ENCODE measurements around the gene BORCS5. TPM values are rescaled to one million over a fixed set of nuclear protein-coding genes. Genes with fewer than 3 reads are reported as not detected.

The BORCS5 gene
- total RNA-seq, 4 donors from 2014 or later: 8.3 to 22.7 (median 15.3) TPM

DNA sequence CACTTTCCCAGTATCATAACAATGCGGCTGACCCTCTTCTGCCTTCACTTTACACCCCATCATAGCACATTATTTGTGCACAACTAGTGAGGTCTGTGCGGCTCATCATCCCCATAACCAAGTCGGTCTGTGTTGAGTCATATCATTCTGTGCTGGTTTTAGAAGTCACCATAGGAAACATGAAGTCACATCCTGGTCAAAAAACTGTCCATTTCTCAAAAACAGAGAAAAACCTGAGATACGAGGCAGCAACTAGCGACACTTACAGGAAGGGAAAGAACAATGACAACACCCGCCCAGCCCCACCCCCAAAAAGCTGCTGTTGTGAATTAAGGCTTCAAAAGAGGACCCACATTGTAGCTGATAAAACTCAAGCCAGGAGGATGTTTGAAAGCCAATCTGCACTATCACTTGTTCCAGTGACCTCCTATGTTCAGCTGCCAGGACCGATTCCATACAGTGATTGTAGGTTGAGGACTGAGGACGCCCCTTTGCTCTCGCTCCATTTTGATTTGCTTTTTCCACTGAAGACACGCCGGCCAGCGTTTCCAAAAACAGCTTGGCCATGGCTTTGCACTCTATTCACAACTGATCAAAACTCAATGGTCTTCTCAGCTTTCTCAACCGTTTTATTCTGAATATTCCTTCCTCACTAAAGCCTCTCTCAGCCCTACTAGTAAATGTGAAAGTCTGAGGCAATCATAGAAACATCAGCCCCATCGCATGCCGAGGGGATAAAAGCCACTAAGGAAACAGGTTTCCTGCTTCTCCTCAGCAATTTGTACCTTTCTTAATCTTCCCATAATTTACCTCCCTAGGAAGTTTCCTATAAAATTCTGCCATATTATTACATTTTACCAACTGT is 118.3 kb downstream of the BORCS5 start:
- H3K27ac ChIP-seq: peak overlapping the region; percentile 43 to 76 (median 64)
- peak in 1 of 3 donors; percentile 62 for DNase-seq
- H3K4me1 ChIP-seq: no peaks in the 10 kb centered on the region
- no peaks in the 10 kb centered on the region for H3K9me3 ChIP-seq
- H3K4me3 ChIP-seq: no peak overlapping the region
- no peaks in the 10 kb centered on the region for H3K27me3 ChIP-seq
- H3K36me3 ChIP-seq: peaks cover 0 to 50% (median 0%) of the 10 kb centered on the region in 3 donors
- TF ChIP-seq, protein P1, sequence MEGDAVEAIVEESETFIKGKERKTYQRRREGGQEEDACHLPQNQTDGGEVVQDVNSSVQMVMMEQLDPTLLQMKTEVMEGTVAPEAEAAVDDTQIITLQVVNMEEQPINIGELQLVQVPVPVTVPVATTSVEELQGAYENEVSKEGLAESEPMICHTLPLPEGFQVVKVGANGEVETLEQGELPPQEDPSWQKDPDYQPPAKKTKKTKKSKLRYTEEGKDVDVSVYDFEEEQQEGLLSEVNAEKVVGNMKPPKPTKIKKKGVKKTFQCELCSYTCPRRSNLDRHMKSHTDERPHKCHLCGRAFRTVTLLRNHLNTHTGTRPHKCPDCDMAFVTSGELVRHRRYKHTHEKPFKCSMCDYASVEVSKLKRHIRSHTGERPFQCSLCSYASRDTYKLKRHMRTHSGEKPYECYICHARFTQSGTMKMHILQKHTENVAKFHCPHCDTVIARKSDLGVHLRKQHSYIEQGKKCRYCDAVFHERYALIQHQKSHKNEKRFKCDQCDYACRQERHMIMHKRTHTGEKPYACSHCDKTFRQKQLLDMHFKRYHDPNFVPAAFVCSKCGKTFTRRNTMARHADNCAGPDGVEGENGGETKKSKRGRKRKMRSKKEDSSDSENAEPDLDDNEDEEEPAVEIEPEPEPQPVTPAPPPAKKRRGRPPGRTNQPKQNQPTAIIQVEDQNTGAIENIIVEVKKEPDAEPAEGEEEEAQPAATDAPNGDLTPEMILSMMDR (IDR thresholded peaks at IDR 0.05): no peak
- peak in 1 of 2 donors; percentile 19 for TF ChIP-seq POLR2A (IDR thresholded peaks at IDR 0.05)

DNA sequence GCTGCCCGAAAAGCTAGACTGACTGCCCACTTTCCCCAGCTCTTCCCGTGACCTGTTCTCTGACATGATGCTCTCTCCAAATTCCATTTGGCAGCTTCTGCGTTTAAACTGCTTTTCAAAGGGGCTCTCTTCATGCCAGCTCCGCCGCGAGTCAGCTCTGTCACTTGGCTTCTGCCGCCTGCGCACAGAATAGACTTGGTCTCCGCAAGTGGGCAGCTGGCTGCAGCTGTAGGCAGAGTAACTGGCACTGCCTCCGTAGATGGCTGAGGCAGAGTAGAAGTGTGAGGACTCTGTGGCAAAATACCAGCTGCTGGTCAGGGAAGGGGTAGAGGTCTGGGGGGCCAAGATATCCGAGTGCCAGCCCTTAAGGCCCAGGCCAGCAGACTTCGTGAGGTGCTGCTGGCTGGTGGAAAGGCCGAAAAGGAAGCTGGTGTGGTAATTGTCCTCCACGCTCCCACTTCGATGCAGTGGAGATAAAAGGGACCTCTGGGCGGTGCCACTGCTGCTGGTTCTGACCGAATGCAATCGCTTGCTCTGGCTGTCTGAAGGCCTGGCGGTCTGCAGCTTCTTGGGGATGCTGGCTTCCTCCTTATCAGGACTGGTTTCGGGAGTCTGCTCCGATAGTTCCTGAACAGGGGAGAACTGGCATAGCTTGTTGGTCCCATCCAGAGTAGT is 120.1 kb downstream of the BORCS5 start:
- H3K4me1 ChIP-seq: no peaks in the 10 kb centered on the region
- H3K9me3 ChIP-seq: no peaks in the 10 kb centered on the region
- no peak overlapping the region for H3K4me3 ChIP-seq
- peaks cover 0 to 56% (median 0%) of the 10 kb centered on the region in 3 donors for H3K36me3 ChIP-seq
- H3K27me3 ChIP-seq: no peaks in the 10 kb centered on the region
- H3K27ac ChIP-seq: no peak overlapping the region
- no peak for DNase-seq
- TF ChIP-seq POLR2A (IDR thresholded peaks at IDR 0.05): no peak
- TF ChIP-seq, protein P1 (IDR thresholded peaks at IDR 0.05): no peak

DNA sequence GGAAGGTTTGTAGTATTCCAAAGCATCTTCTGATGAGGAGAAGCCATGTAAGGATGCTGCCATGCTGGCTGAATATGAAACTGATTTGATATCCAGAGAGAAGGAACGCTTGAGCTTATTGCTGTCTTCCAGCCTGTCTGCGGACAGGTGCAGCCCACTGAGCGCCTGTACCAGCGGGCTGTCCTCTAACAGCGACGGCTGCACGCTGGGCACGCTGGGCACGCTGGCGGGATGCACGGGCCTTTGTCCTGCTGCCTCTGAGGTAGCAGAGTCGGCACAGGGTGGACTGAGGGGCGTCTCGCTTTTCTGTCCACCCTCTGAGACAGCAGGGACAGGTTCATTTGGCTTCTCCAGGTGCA is 120.6 kb downstream of the BORCS5 start:
- Histone ChIP-seq H3K4me1 (no peaks in the 10 kb centered on the region), H3K36me3 (peaks cover 0 to 59% (median 0%) of the 10 kb centered on the region in 3 donors), H3K27me3 (no peaks in the 10 kb centered on the region), H3K4me3 (no peak overlapping the region), H3K27ac (no peak overlapping the region), H3K9me3 (no peaks in the 10 kb centered on the region)
- no peak for DNase-seq
- TF ChIP-seq POLR2A (IDR thresholded peaks at IDR 0.05): no peak
- TF ChIP-seq, protein P1 (IDR thresholded peaks at IDR 0.05): no peak

DNA sequence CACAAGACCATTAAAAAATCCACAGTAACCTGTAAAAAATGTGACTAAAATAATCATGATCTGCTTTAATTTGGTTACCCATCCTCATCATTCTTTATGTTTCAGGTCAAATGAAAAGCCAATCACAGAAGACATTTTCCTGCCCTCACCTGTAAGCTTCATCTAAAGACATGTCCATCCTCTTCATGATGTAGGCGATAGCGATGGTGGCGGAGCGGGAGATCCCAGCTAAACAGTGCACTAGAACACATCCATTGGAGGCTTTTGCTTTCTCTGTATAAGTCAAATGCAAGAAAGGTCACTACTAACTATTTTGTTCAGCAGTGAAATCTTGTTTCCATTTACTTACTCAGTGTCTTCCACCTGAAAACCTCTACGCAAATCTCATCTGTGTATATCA is 123.2 kb downstream of the BORCS5 start:
- Histone ChIP-seq H3K36me3 (peaks cover 0 to 71% (median 0%) of the 10 kb centered on the region in 3 donors), H3K4me1 (peaks cover 0 to 7% (median 0%) of the 10 kb centered on the region in 4 donors), H3K4me3 (no peak overlapping the region), H3K27me3 (no peaks in the 10 kb centered on the region), H3K9me3 (no peaks in the 10 kb centered on the region), H3K27ac (no peak overlapping the region)
- DNase-seq: no peak
- TF ChIP-seq POLR2A (IDR thresholded peaks at IDR 0.05): no peak
- TF ChIP-seq, protein P1 (IDR thresholded peaks at IDR 0.05): no peak

DNA sequence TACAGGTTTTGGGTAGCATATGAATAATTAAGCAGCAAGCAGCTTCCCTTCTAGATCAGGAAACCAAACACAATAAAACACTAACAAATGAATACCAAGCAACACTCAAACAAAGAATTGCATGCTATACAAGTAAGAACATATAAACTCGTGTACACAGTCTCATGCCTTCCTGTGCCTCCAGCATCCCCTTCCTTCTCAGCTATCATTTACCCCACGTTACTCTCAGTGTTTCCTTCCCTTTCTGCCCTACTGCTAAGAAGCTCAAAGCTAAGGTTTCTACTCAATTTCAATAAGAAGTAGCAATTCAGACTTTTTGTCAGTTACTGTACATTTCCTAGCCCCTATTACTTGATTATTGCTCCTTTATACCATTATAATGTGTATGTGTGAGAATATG is 124.8 kb downstream of the BORCS5 start:
- H3K36me3 ChIP-seq: peaks cover 0 to 72% (median 0%) of the 10 kb centered on the region in 3 donors
- no peak for DNase-seq
- peaks cover 0 to 7% (median 0%) of the 10 kb centered on the region in 4 donors for H3K4me1 ChIP-seq
- no peak overlapping the region for H3K4me3 ChIP-seq
- no peaks in the 10 kb centered on the region for H3K9me3 ChIP-seq
- H3K27ac ChIP-seq: peak overlapping the region; percentile 21 to 72 (median 60)
- no peaks in the 10 kb centered on the region for H3K27me3 ChIP-seq
- TF ChIP-seq POLR2A (IDR thresholded peaks at IDR 0.05): no peak
- TF ChIP-seq, protein P1 (IDR thresholded peaks at IDR 0.05): no peak
